ENCODE results near the gene SLAMF6.
A peak's percentile ranks its signal among the peaks of the same experiment; 100 is the strongest.

Gene SLAMF6

DNA sequence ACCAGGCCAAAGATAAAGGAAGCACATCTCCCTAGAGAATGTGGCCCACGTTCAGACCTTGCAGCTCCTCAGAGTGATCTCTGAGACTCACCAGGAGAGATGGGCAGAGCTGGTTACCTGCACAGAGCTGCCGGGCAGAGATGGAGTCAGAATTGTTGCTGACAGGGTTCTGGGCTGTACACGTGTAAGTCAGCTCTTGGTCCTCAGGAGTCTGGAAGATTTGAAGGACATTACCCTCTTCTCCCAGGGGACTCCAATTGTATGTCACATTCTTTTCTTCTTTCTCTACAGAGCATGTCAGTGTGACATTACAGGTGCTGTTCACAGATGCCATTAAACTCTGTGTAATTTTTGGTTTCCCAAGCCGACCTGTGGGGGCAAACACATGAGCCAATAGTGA lies 30.7 kb upstream of the SLAMF6 start:
- Mint-ChIP-seq H3K36me3 (ENCODE audit: low read depth) (no peaks in the 10 kb centered on the region), H3K27ac (no peak overlapping the region), H3K4me1 (peaks cover 4% of the 10 kb centered on the region), H3K4me3 (no peak overlapping the region), H3K9me3 (peaks cover 6% of the 10 kb centered on the region), H3K27me3 (ENCODE audit: low read depth, poor library complexity) (no peaks in the 10 kb centered on the region)
- DNase-seq, result no peak
- TF ChIP-seq, protein P1, sequence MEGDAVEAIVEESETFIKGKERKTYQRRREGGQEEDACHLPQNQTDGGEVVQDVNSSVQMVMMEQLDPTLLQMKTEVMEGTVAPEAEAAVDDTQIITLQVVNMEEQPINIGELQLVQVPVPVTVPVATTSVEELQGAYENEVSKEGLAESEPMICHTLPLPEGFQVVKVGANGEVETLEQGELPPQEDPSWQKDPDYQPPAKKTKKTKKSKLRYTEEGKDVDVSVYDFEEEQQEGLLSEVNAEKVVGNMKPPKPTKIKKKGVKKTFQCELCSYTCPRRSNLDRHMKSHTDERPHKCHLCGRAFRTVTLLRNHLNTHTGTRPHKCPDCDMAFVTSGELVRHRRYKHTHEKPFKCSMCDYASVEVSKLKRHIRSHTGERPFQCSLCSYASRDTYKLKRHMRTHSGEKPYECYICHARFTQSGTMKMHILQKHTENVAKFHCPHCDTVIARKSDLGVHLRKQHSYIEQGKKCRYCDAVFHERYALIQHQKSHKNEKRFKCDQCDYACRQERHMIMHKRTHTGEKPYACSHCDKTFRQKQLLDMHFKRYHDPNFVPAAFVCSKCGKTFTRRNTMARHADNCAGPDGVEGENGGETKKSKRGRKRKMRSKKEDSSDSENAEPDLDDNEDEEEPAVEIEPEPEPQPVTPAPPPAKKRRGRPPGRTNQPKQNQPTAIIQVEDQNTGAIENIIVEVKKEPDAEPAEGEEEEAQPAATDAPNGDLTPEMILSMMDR (IDR thresholded peaks at IDR 0.05), result no peak

DNA sequence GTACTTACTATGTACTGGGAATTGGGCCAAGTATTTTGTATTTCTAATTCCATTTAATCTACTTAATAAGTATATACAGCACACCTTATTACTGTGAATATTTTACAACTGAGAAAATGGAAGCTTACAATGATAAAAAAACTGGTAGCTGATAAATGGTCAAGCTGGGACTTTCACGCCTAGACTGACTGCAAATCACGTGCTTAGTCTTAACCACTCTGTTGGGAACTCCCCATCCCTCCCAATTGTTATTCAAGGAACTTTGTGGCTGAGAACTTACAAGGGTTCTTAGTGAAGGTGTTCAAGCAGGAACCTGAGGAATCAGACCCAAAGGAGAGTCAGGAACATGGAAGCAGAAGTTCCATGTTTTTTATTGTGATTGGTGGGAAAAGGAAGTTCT lies 29.4 kb upstream of the SLAMF6 start:
- Mint-ChIP-seq H3K27ac (no peak overlapping the region), H3K27me3 (ENCODE audit: low read depth, poor library complexity) (no peaks in the 10 kb centered on the region), H3K36me3 (ENCODE audit: low read depth) (no peaks in the 10 kb centered on the region), H3K4me1 (peaks cover 13% of the 10 kb centered on the region), H3K9me3 (no peaks in the 10 kb centered on the region), H3K4me3 (no peak overlapping the region)
- TF ChIP-seq, protein P1 (IDR thresholded peaks at IDR 0.05), result no peak
- DNase-seq, result no peak

DNA sequence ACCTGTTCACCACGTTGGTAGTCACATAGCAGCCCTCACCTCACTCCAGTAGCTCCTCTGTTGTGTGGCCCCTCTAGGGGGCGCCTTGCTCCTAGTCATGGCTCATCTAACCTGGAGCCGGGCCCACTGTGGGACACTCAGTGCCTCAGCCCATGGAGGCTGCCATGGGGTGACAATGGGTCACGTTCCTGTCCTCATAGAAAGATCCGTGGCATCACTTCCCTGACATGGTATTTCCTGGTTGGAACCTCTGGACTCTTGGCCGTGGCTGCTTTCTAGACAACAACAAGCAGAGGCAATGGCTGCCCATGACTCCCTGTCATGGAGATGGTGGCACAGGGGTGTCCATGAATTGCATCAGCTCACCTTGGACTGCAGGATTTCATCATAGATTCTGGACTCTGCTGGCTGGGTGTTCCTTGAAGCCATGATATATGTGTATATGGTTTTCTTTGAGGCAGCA lies 27.5 kb upstream of the SLAMF6 start:
- Mint-ChIP-seq H3K4me3 (no peak overlapping the region), H3K36me3 (ENCODE audit: low read depth) (no peaks in the 10 kb centered on the region), H3K27me3 (ENCODE audit: low read depth, poor library complexity) (no peaks in the 10 kb centered on the region), H3K9me3 (no peaks in the 10 kb centered on the region), H3K4me1 (peaks cover 13% of the 10 kb centered on the region), H3K27ac (no peak overlapping the region)
- no peak for DNase-seq
- TF ChIP-seq, protein P1 (IDR thresholded peaks at IDR 0.05), result no peak

DNA sequence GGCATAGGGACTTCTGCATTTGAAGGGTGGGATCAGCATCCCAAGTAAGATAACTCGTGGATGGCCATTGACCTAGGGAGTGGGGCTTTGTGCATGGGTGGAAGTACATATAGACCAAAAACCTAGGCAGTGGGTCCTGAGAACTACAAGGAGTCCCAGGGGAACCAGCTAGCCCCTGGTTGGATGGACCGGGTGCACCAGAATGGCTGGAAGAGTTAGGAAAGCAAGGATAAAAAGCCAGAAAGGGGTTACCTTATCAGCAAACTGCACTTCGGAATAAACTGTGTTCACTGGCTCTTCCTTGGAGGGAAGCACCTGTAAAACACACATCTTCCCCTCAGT lies 26.6 kb upstream of the SLAMF6 start:
- no peaks in the 10 kb centered on the region for H3K9me3 Mint-ChIP-seq
- H3K4me3 Mint-ChIP-seq, result no peak overlapping the region
- no peak for DNase-seq
- H3K36me3 Mint-ChIP-seq (ENCODE audit: low read depth), result no peaks in the 10 kb centered on the region
- peaks cover 13% of the 10 kb centered on the region for H3K4me1 Mint-ChIP-seq
- no peaks in the 10 kb centered on the region for H3K27me3 Mint-ChIP-seq (ENCODE audit: low read depth, poor library complexity)
- H3K27ac Mint-ChIP-seq, result no peak overlapping the region
- TF ChIP-seq, protein P1 (IDR thresholded peaks at IDR 0.05), result no peak

DNA sequence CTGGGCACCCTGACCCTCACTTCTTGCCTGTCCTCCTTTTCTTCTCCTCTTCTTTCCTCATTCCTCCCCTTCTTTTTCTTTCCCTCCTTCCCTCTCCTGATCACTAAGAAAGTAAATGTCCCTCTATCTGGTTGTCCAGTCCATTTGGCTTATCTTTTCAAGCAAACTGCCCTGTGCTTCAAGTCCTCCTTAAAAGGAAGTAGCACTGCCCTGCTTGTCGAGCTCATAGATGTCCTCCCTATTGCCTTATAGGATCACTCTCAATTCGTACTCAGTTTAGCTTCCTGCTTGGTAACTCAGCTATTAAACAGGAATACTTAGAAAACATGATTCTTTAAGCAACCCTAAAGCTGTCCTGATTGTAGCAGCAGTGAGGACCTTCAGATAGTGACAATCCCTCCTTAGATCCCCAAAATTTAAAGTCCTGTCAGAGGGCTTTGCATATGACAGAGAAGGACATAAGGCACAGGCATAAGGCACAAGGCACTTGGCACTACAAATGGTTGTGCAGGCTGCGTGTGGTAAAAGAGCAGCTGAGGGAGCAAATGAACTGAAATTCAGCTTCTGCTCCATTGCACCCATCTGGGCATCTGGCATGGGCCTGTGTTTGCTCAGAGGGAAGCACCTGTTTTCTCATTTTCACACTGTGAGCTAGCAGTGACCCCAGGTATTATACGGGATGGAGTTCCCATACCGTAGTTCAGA lies 26.1 kb upstream of the SLAMF6 start:
- Mint-ChIP-seq H3K36me3 (ENCODE audit: low read depth) (no peaks in the 10 kb centered on the region), H3K27ac (peak overlapping the region; percentile 24), H3K27me3 (ENCODE audit: low read depth, poor library complexity) (no peaks in the 10 kb centered on the region), H3K9me3 (no peaks in the 10 kb centered on the region), H3K4me1 (peaks cover 13% of the 10 kb centered on the region), H3K4me3 (no peak overlapping the region)
- DNase-seq, result no peak
- TF ChIP-seq, protein P1 (IDR thresholded peaks at IDR 0.05), result no peak

DNA sequence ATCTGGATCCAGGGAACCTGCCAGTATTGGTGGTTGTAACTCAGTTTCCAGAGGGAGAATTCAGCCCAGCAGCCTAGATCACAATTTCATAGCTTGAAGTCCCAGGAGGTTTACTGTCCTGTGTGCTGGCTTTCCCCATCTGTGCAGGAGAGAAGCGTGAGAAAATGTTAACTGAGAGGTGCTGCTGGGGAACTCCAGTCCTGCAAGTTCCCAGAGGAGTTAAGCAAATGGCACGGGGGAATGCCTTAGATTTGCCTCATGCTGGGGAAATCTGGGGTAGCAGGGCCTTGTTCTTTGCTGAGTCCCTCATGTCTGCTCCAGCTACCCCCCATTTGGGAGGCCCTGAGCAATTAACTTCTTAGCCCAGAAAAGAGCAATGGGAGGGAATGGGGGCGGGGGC lies 25.1 kb upstream of the SLAMF6 start:
- H3K9me3 Mint-ChIP-seq, result no peaks in the 10 kb centered on the region
- TF ChIP-seq, protein P1 (IDR thresholded peaks at IDR 0.05), result no peak
- H3K36me3 Mint-ChIP-seq (ENCODE audit: low read depth), result no peaks in the 10 kb centered on the region
- H3K4me3 Mint-ChIP-seq, result no peak overlapping the region
- peaks cover 13% of the 10 kb centered on the region for H3K4me1 Mint-ChIP-seq
- no peak for DNase-seq
- no peak overlapping the region for H3K27ac Mint-ChIP-seq
- H3K27me3 Mint-ChIP-seq (ENCODE audit: low read depth, poor library complexity), result no peaks in the 10 kb centered on the region
